BE2C (cell line): ENCODE measurements around the gene TMIGD2.

Experiments
- DNase-seq: peaks from one replicate; pipeline ENCODE4 v3.0.0-alpha.2; 2020
- H3K27me3 ChIP-seq: fragments of 250-450 bp; sonication (Bioruptor Pico); 2 replicates; pipeline ENCODE4 v1.5.1; 2020; ENCODE audit warnings: mild to moderate bottlenecking
- H3K36me3 ChIP-seq: fragments of 250-450 bp; sonication (Bioruptor Pico); 2 replicates; pipeline ENCODE4 v1.5.1; 2020; ENCODE audit warnings: mild to moderate bottlenecking
- H3K4me1 ChIP-seq: fragments of 250-450 bp; sonication (Bioruptor Pico); 2 replicates; pipeline ENCODE4 v1.5.1; 2020
- H3K4me3 ChIP-seq: 2 replicates; pipeline ENCODE4 v1.5.1; 2011; ENCODE audit warnings: low read depth, low read length
- H3K9me3 ChIP-seq: fragments of 250-450 bp; sonication (Bioruptor Pico); 2 replicates; pipeline ENCODE4 v1.5.1; 2020
- TF ChIP-seq, protein P1 (sequence below): IDR thresholded peaks from 2 replicates; pipeline ENCODE4 v1.5.1; 2012; ENCODE audit warnings: mild to moderate bottlenecking, low read depth, low read length

The TMIGD2 gene

DNA sequence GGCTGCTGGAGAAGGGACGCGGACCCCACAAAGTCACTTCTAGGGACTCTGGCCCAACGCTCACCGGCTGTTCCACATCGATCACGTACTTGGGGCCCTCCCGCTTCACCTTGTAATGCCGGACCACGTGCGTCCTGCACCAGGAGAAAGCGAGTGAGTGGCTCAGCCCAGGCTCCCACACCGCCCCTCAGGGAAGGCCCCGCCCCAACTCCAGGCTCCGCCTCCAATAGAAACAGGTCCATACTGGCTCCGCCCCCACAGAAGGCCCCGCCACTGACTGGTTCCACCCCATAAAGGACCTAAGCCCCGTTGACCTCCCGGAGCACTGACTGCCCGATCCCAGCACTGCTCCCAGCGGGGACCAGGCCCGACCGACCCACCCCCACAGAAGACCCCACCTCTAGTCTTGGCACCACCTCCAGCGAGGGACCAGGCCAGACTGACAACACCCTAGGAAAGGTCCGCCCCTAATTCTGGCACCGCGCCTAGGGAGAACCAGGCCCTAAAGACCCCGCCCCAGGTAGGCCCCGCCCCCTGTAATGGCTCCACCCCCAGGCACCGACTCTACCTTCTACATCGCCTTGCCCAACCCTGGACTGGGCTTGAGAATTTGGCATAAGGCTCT lies 25.2 kb upstream of the TMIGD2 start:
- Histone ChIP-seq H3K9me3 (peaks cover 4% of the 10 kb centered on the region; the same call in 1 of the 2 replicates), H3K4me3 (no peak overlapping the region), H3K4me1 (peaks cover 2% of the 10 kb centered on the region), H3K36me3 (no peaks in the 10 kb centered on the region), H3K27me3 (no peaks in the 10 kb centered on the region)
- peak; percentile 83 for DNase-seq
- TF ChIP-seq, protein P1, sequence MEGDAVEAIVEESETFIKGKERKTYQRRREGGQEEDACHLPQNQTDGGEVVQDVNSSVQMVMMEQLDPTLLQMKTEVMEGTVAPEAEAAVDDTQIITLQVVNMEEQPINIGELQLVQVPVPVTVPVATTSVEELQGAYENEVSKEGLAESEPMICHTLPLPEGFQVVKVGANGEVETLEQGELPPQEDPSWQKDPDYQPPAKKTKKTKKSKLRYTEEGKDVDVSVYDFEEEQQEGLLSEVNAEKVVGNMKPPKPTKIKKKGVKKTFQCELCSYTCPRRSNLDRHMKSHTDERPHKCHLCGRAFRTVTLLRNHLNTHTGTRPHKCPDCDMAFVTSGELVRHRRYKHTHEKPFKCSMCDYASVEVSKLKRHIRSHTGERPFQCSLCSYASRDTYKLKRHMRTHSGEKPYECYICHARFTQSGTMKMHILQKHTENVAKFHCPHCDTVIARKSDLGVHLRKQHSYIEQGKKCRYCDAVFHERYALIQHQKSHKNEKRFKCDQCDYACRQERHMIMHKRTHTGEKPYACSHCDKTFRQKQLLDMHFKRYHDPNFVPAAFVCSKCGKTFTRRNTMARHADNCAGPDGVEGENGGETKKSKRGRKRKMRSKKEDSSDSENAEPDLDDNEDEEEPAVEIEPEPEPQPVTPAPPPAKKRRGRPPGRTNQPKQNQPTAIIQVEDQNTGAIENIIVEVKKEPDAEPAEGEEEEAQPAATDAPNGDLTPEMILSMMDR: no peak

DNA sequence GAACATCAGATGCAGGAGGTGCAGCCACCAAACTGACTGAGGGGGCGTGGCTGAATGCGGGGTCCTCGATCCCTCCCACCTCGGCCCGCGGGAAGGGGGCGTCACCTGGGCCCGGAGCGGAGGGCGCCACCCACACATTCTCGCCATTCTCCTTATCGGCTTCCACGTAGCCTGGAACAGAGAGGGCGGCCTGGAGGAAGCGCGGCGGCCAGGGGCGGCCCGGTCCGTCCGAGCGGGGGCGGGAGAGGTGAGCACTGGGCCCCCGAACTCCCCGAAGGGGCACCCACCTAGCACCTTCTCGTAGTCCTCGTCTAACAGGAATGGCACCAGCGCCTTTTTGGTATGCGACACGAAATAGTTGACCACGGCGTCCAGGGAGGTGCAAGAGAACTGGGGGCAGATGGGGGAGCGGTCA lies 24.7 kb upstream of the TMIGD2 start:
- Histone ChIP-seq H3K4me3 (no peak overlapping the region), H3K36me3 (no peaks in the 10 kb centered on the region), H3K27me3 (no peaks in the 10 kb centered on the region), H3K9me3 (peaks cover 4% of the 10 kb centered on the region; the same call in 1 of the 2 replicates), H3K4me1 (peaks cover 2% of the 10 kb centered on the region)
- no peak for DNase-seq
- TF ChIP-seq, protein P1: no peak

DNA sequence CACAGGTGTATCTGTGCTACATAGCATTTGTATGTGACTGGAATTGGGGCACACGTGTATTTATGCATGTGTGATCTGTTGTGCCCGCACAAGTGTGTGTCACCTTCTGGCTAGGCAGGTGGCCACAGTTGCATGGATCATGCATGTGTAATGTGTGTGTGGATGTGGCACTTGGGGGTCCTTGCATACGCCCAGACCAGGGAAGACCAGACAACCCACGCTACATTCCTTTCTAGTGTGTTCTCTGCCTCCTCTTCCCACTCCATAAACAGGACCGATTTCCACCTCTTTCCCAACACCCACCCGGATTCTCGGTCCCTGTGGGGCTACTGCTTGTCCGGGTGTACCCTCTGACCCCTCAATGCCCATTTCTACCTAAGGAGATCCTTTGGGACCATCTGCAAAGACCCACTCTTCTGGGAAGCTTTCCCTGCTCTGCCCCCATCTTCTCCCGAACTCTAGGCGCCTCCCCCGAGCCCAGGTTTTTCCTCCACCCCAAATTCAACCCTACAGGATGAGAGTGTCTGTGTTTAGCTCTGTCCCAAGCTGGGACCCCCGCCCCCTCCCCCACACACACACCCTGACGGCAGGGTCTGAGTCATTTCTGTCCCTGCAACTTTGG lies 24.1 kb upstream of the TMIGD2 start:
- Histone ChIP-seq H3K4me1 (peaks cover 2% of the 10 kb centered on the region), H3K4me3 (no peak overlapping the region), H3K36me3 (no peaks in the 10 kb centered on the region), H3K27me3 (no peaks in the 10 kb centered on the region), H3K9me3 (peaks cover 4% of the 10 kb centered on the region; the same call in 1 of the 2 replicates)
- no peak for DNase-seq
- TF ChIP-seq, protein P1: no peak

DNA sequence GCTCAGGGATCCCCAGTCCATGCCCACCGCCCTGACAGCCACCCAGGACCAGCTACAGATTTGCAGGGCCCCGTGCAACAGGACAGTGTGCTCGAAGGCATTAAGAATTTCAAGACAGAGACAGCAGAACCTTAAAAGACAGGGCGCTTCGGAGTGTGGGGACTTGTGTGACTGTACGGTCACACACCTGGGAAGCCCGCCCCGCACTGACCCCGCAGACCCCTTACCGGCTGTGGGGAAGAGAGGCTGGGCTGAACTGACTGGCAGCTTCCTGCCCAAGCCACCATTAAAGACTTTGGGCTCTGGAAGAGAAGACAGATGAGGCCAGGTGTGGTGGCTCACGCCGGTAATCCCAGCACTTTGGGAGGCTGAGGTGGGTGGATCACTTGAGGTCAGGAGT lies 22.0 kb upstream of the TMIGD2 start:
- H3K27me3 ChIP-seq: no peaks in the 10 kb centered on the region
- H3K9me3 ChIP-seq: peaks cover 4% of the 10 kb centered on the region; the same call in 1 of the 2 replicates
- TF ChIP-seq, protein P1: no peak
- H3K36me3 ChIP-seq: no peaks in the 10 kb centered on the region
- no peak overlapping the region for H3K4me3 ChIP-seq
- no peak for DNase-seq
- H3K4me1 ChIP-seq: peaks cover 2% of the 10 kb centered on the region

DNA sequence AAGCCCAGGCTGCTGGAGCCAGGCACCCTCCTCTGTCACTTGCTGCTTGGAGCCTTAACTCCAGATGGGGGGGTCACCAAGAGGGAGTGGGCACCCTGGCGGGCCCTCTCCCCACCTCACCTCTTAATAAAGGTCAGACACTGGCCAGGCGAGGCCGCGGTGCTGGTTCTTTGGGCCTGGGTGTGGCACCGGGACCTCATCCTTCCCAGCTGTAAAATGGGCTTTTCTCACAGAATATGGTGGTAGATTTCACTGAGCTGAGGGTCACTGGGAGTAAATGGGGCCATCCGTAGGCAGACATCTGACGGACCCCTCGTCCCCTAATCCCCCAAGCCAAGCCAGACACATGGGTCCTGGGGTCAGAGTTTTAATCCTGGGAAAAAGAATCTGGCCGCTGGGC lies 21.5 kb upstream of the TMIGD2 start:
- TF ChIP-seq, protein P1: no peak
- Histone ChIP-seq H3K4me1 (peaks cover 2% of the 10 kb centered on the region), H3K9me3 (peaks cover 1% of the 10 kb centered on the region; the same call in 1 of the 2 replicates), H3K4me3 (no peak overlapping the region), H3K27me3 (no peaks in the 10 kb centered on the region), H3K36me3 (no peaks in the 10 kb centered on the region)
- no peak for DNase-seq
